ENCODE data around the gene WDR82.

- no peak for TF ChIP-seq POLR2A (IDR thresholded peaks at IDR 0.05; ENCODE audit: control extremely low read depth in 1 of 2, low read depth in 2 of 2, low read length in 2 of 2)
- TF ChIP-seq, protein P1, sequence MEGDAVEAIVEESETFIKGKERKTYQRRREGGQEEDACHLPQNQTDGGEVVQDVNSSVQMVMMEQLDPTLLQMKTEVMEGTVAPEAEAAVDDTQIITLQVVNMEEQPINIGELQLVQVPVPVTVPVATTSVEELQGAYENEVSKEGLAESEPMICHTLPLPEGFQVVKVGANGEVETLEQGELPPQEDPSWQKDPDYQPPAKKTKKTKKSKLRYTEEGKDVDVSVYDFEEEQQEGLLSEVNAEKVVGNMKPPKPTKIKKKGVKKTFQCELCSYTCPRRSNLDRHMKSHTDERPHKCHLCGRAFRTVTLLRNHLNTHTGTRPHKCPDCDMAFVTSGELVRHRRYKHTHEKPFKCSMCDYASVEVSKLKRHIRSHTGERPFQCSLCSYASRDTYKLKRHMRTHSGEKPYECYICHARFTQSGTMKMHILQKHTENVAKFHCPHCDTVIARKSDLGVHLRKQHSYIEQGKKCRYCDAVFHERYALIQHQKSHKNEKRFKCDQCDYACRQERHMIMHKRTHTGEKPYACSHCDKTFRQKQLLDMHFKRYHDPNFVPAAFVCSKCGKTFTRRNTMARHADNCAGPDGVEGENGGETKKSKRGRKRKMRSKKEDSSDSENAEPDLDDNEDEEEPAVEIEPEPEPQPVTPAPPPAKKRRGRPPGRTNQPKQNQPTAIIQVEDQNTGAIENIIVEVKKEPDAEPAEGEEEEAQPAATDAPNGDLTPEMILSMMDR (IDR thresholded peaks at IDR 0.05; ENCODE audit: control extremely low read depth in 1 of 3, insufficient read depth in 1 of 3, low read depth in 1 of 3, low read length in 3 of 3): no peak
- TF ChIP-seq POLR2AphosphoS5 (IDR thresholded peaks at IDR 0.05; ENCODE audit: low read depth, low read length): no peak
- no peak for TF ChIP-seq CHD2 (IDR thresholded peaks at IDR 0.05; ENCODE audit: low read length)
- TF ChIP-seq EP300 (IDR thresholded peaks at IDR 0.05; ENCODE audit: borderline replicate concordance in 1 of 2, low read depth in 2 of 2, low read length in 2 of 2): no peak
- TF ChIP-seq, protein P2, sequence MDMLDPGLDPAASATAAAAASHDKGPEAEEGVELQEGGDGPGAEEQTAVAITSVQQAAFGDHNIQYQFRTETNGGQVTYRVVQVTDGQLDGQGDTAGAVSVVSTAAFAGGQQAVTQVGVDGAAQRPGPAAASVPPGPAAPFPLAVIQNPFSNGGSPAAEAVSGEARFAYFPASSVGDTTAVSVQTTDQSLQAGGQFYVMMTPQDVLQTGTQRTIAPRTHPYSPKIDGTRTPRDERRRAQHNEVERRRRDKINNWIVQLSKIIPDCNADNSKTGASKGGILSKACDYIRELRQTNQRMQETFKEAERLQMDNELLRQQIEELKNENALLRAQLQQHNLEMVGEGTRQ (IDR thresholded peaks at IDR 0.05; ENCODE audit: low read length): no peak
- no peak for TF ChIP-seq GABPA (IDR thresholded peaks at IDR 0.05; ENCODE audit: borderline replicate concordance, insufficient read depth, low read length)
- no peak for TF ChIP-seq CBX5 (IDR thresholded peaks at IDR 0.05; ENCODE audit: low read depth, low read length)
- TF ChIP-seq SP1 (IDR thresholded peaks at IDR 0.05; ENCODE audit: low read depth, low read length): no peak
- no peak for TF ChIP-seq BRCA1 (IDR thresholded peaks at IDR 0.05; ENCODE audit: low read depth, low read length)
These were observed 8.1 kb downstream of the WDR82 start for GRCh38 chr3:52270252-52270754.
